Measurements from ENCODE around the gene POLRMT.

The POLRMT gene

DNA sequence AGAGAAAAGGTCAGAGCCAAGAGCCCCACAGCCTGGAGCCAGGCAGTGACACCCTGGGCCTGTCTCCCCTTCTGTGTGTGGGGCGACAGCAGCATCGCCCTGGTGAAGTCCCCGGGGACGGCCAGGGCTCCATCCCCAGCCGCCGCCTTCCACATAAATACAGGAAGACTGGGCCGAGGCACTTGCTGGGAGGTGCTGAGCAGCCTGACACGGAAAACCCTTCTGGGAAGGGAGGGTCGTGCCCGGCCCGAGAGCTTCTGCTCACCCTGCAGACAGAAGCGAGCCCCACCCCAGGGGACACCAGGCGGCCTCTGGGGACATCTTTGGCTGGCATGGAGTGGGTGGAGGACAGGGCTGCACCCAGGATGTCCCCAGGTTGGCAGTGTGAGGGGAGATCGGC lies 11.5 kb upstream of the POLRMT start:
- TF ChIP-seq, protein P1, sequence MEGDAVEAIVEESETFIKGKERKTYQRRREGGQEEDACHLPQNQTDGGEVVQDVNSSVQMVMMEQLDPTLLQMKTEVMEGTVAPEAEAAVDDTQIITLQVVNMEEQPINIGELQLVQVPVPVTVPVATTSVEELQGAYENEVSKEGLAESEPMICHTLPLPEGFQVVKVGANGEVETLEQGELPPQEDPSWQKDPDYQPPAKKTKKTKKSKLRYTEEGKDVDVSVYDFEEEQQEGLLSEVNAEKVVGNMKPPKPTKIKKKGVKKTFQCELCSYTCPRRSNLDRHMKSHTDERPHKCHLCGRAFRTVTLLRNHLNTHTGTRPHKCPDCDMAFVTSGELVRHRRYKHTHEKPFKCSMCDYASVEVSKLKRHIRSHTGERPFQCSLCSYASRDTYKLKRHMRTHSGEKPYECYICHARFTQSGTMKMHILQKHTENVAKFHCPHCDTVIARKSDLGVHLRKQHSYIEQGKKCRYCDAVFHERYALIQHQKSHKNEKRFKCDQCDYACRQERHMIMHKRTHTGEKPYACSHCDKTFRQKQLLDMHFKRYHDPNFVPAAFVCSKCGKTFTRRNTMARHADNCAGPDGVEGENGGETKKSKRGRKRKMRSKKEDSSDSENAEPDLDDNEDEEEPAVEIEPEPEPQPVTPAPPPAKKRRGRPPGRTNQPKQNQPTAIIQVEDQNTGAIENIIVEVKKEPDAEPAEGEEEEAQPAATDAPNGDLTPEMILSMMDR (IDR thresholded peaks at IDR 0.05; ENCODE audit: low read depth, low read length, missing control alignments): no peak
- no peak overlapping the region for H3K4me3 ChIP-seq (ENCODE audit: low read depth, low read length)
- DNase-seq (ENCODE audit: low read depth): no peak

GRCh38 chr19:644363-644762 lies 11.0 kb upstream of the POLRMT start:
- TF ChIP-seq, protein P1 (IDR thresholded peaks at IDR 0.05; ENCODE audit: low read depth, low read length, missing control alignments): no peak
- DNase-seq (ENCODE audit: low read depth): no peak
- no peak overlapping the region for H3K4me3 ChIP-seq (ENCODE audit: low read depth, low read length)

DNA sequence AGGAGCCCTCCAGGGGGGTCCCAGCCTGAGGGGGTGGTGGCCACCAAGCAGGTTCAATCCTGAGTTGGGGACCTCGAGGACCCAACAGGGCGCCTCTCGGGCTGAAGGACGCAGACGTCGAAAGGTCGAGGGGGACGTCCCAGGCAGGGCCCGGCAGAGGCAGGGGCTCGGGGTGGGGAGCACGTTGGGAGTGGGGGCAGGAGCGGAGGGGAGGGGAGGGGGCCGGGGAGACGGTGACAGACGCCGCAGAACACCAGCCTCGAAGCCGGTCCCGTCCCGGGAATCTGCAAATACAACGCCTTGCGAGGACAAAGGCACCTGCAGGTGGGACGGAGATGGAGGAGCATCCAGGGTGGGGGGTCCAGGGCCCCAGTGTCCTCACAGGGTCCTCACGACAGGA lies 10.4 kb upstream of the POLRMT start:
- DNase-seq (ENCODE audit: low read depth): no peak
- H3K4me3 ChIP-seq (ENCODE audit: low read depth, low read length): no peak overlapping the region
- TF ChIP-seq, protein P1 (IDR thresholded peaks at IDR 0.05; ENCODE audit: low read depth, low read length, missing control alignments): no peak

DNA sequence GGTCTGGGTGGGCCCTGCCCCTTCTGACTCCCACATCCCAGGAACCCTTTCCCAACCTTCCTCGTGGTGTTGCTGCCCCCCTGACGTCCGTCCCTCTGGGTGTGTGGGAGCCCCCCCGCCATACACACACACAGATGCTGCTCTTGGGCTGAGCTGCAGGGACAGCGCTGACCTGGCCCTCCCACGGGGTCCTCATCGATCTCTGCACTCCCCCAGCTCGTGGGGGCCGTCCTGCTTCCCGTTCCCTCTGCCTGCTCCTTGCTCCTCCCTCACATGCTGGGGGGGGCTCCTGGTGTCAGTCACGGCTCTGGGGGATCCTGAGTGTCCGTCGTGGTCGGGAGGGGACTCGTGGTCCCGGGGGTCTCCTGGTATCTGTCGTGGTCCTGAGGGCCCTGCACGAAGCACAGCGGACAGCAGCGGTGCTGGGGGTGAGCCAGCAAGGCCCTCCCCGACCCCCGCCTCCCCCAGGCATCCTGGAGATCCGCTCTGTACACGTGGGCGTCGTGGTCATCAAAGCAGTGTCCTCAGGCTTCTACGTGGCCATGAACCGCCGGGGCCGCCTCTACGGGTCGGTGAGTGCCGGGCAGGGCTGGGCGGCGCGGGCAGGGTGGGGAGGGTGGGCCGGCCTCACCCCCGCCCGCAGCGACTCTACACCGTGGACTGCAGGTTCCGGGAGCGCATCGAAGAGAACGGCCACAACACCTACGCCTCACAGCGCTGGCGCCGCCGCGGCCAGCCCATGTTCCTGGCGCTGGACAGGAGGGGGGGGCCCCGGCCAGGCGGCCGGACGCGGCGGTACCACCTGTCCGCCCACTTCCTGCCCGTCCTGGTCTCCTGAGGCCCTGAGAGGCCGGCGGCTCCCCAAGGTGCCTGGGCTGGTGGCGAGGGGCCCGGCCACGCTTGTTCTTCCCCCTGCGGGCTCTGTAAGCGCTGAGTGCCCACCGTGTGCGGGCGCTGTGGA lies 9.7 kb upstream of the POLRMT start:
- DNase-seq (ENCODE audit: low read depth): no peak
- TF ChIP-seq, protein P1 (IDR thresholded peaks at IDR 0.05; ENCODE audit: low read depth, low read length, missing control alignments): no peak

GRCh38 chr19:641702-642101 lies 8.4 kb upstream of the POLRMT start:
- TF ChIP-seq, protein P1 (IDR thresholded peaks at IDR 0.05; ENCODE audit: low read depth, low read length, missing control alignments): no peak
- H3K4me3 ChIP-seq (ENCODE audit: low read depth, low read length): no peak overlapping the region
- no peak for DNase-seq (ENCODE audit: low read depth)

More for the DNA sequence above, 9.7 kb upstream of the POLRMT start:
- H3K4me3 ChIP-seq (ENCODE audit: low read depth, low read length): no peak overlapping the region

DNA sequence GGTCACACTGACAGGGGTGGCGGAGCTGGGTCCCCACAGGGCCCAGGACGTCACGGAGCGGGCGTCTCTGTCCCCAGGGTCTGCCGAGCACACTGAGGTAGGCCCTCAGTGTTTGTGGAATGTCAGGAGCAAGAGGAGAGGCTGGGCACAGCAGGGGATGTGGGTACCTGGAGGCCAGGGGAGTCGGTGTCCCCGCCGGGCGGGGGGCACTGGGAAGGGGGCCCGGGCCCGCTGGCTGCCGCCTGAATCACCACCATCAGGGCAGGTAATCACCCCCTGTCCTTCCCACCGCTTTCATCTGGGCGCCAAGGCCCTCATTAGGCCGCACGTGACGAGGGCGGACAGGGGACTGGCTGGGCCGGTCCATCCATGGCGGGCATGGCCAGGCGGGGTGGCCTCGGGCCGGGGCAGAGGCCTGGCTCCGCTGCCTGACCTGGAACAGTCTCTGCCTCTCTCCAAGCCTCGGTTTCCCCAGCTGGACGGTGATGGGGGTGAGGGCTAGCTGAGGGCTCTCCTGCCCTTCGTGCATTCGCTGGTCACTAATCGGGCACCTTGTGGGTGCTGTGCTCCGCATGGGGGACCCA lies 7.4 kb upstream of the POLRMT start:
- TF ChIP-seq, protein P1 (IDR thresholded peaks at IDR 0.05; ENCODE audit: low read depth, low read length, missing control alignments): no peak
- DNase-seq (ENCODE audit: low read depth): no peak

More for the DNA sequence above, 7.4 kb upstream of the POLRMT start:
- no peak overlapping the region for H3K4me3 ChIP-seq (ENCODE audit: low read depth, low read length)

Data from GM12864 (cell line).